ENCODE results near the gene KCNK1.

The KCNK1 gene

GRCh38 chr1:233704898-233705723 is 91.2 kb downstream of the KCNK1 start:
- no peak for DNase-seq (ENCODE audit: low spot score)

GRCh38 chr1:233707153-233707879 is 93.4 kb downstream of the KCNK1 start:
- no peak for DNase-seq (ENCODE audit: low spot score)

GRCh38 chr1:233707880-233708815 is 94.2 kb downstream of the KCNK1 start:
- no peak for DNase-seq (ENCODE audit: low spot score)

- DNase-seq (ENCODE audit: low spot score), result no peak
These were observed 96.1 kb downstream of the KCNK1 start for GRCh38 chr1:233710031-233710430.

GRCh38 chr1:233710507-233710906 is 96.6 kb downstream of the KCNK1 start:
- DNase-seq (ENCODE audit: low spot score), result no peak

- DNase-seq (ENCODE audit: low spot score), result no peak
These were observed 100.8 kb downstream of the KCNK1 start for GRCh38 chr1:233714631-233715217.

- DNase-seq (ENCODE audit: low spot score), result no peak
These were observed 104.2 kb downstream of the KCNK1 start for GRCh38 chr1:233718057-233718456.

- DNase-seq (ENCODE audit: low spot score), result no peak
These were observed 105.9 kb downstream of the KCNK1 start for GRCh38 chr1:233719655-233720341.

GRCh38 chr1:233721004-233721595 is 107.2 kb downstream of the KCNK1 start:
- DNase-seq (ENCODE audit: low spot score), result no peak

Data from Ammon's horn (tissue), 1 donor.